ENCODE data around the gene CCL21. TPM values are rescaled to one million over a fixed set of nuclear protein-coding genes. Genes with fewer than 3 reads are reported as not detected.

CCL21 gene
- polyA plus RNA-seq, 1 donor from 2014 or later = not detected

DNA sequence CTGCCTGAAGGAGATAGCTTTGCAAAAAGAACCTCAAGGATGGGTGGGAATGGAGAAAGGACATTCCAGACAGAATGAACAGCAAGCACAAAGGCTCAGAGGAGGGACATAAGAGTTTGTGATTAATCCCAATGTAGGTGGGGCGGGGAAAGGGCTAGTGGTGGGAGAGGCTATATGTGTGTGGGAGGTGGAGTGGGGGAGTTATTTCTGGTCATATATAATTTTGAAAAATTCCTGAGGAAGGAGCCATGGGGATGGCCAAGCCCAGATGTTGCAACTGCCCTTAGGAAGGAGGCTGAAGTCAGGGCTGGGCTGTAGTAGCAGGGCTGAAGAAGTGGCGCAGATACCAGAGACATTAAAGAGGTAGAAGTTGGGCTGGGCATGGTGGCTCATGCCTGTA lies 34.1 kb downstream of the CCL21 start:
- H2AFZ ChIP-seq (ENCODE audit: low read depth, low read length) = no peak overlapping the region
- H3K9me2 ChIP-seq (ENCODE audit: insufficient read depth, low read length) = no peaks in the 10 kb centered on the region
- TF ChIP-seq POLR2AphosphoS5 (IDR thresholded peaks at IDR 0.05) (no peak), MXI1 (conservative IDR thresholded peaks at IDR 0.05; ENCODE audit: poor library complexity, severe bottlenecking) (no peak), TAF1 (IDR thresholded peaks at IDR 0.05; ENCODE audit: low read depth) (no peak), SMC3 (conservative IDR thresholded peaks at IDR 0.05; ENCODE audit: poor library complexity) (no peak), RAD21 (conservative IDR thresholded peaks at IDR 0.05) (no peak)
- TF ChIP-seq, protein P1, sequence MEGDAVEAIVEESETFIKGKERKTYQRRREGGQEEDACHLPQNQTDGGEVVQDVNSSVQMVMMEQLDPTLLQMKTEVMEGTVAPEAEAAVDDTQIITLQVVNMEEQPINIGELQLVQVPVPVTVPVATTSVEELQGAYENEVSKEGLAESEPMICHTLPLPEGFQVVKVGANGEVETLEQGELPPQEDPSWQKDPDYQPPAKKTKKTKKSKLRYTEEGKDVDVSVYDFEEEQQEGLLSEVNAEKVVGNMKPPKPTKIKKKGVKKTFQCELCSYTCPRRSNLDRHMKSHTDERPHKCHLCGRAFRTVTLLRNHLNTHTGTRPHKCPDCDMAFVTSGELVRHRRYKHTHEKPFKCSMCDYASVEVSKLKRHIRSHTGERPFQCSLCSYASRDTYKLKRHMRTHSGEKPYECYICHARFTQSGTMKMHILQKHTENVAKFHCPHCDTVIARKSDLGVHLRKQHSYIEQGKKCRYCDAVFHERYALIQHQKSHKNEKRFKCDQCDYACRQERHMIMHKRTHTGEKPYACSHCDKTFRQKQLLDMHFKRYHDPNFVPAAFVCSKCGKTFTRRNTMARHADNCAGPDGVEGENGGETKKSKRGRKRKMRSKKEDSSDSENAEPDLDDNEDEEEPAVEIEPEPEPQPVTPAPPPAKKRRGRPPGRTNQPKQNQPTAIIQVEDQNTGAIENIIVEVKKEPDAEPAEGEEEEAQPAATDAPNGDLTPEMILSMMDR (IDR thresholded peaks at IDR 0.05; ENCODE audit: poor library complexity, severe bottlenecking) = no peak
- TF ChIP-seq, protein P2, sequence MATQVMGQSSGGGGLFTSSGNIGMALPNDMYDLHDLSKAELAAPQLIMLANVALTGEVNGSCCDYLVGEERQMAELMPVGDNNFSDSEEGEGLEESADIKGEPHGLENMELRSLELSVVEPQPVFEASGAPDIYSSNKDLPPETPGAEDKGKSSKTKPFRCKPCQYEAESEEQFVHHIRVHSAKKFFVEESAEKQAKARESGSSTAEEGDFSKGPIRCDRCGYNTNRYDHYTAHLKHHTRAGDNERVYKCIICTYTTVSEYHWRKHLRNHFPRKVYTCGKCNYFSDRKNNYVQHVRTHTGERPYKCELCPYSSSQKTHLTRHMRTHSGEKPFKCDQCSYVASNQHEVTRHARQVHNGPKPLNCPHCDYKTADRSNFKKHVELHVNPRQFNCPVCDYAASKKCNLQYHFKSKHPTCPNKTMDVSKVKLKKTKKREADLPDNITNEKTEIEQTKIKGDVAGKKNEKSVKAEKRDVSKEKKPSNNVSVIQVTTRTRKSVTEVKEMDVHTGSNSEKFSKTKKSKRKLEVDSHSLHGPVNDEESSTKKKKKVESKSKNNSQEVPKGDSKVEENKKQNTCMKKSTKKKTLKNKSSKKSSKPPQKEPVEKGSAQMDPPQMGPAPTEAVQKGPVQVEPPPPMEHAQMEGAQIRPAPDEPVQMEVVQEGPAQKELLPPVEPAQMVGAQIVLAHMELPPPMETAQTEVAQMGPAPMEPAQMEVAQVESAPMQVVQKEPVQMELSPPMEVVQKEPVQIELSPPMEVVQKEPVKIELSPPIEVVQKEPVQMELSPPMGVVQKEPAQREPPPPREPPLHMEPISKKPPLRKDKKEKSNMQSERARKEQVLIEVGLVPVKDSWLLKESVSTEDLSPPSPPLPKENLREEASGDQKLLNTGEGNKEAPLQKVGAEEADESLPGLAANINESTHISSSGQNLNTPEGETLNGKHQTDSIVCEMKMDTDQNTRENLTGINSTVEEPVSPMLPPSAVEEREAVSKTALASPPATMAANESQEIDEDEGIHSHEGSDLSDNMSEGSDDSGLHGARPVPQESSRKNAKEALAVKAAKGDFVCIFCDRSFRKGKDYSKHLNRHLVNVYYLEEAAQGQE (IDR thresholded peaks at IDR 0.05; ENCODE audit: borderline replicate concordance) = no peak

DNA sequence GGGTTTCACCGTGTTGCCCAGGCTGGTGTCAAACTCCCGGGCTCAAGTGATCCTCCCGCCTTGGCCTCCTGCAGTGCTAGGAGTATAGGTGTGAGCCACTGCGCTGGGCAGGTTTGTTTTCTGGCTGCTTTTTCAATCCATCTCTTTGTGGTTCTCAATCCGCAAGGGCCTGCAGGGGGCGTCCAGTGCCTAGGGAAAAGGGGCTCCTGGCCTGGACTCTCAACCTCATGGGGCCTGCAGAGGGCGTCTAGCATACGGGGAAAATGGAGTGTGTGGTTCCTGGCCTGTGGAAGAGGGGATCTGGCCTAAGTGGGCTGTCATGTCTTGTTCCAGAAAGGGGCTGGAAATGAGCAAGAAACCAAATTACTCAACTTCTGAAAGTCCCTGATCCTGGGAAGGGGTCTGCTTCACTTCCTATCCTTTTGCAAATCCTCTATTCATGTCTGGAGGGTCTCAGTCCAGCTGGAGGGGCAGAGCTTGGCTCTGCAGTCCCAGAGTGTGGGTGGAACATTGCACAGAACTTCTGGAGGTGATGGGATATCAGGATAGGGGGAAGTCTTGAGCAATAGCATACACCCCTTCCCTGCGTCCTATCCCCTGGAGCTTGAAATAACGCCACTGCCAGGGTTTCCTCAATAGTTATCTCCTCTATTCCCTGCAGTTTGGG lies 34.8 kb downstream of the CCL21 start:
- H3K27ac ChIP-seq (ENCODE audit: low read length) = no peak overlapping the region
- no peaks in the 10 kb centered on the region for H4K20me1 ChIP-seq (ENCODE audit: insufficient read depth)
- no peaks in the 10 kb centered on the region for H3K79me2 ChIP-seq (replicated peaks; ENCODE audit: insufficient read depth, low read length)
- H3F3A ChIP-seq (ENCODE audit: insufficient read depth, low read length, poor library complexity, severe bottlenecking) = no peaks in the 10 kb centered on the region
- no peaks in the 10 kb centered on the region for H3K36me3 ChIP-seq (ENCODE audit: insufficient read depth, low read length)
- H2AFZ ChIP-seq (ENCODE audit: low read depth, low read length) = no peak overlapping the region
- H3K4me3 ChIP-seq (ENCODE audit: low read length) = no peak overlapping the region
- H3K9me2 ChIP-seq (ENCODE audit: insufficient read depth, low read length) = no peaks in the 10 kb centered on the region
- H3K27me3 ChIP-seq (ENCODE audit: insufficient read depth, low read depth, low read length) = no peaks in the 10 kb centered on the region
- no peaks in the 10 kb centered on the region for H3K9me3 ChIP-seq (ENCODE audit: low read length)
- TF ChIP-seq MXI1 (conservative IDR thresholded peaks at IDR 0.05; ENCODE audit: poor library complexity, severe bottlenecking) (no peak), TAF1 (IDR thresholded peaks at IDR 0.05; ENCODE audit: low read depth) (no peak), RAD21 (conservative IDR thresholded peaks at IDR 0.05) (no peak), SMC3 (conservative IDR thresholded peaks at IDR 0.05; ENCODE audit: poor library complexity) (no peak), POLR2AphosphoS5 (IDR thresholded peaks at IDR 0.05) (no peak)
- TF ChIP-seq, protein P2 (IDR thresholded peaks at IDR 0.05; ENCODE audit: borderline replicate concordance) = no peak
- TF ChIP-seq, protein P1 (IDR thresholded peaks at IDR 0.05; ENCODE audit: poor library complexity, severe bottlenecking) = peak; percentile 23
- H3K4me2 ChIP-seq (ENCODE audit: low read length) = no peak overlapping the region
- H3K9ac ChIP-seq (ENCODE audit: low read length) = no peak overlapping the region

More for the DNA sequence above, 34.1 kb downstream of the CCL21 start:
- Histone ChIP-seq H3F3A (ENCODE audit: insufficient read depth, low read length, poor library complexity, severe bottlenecking) (no peaks in the 10 kb centered on the region), H3K9me3 (ENCODE audit: low read length) (no peaks in the 10 kb centered on the region), H3K27ac (ENCODE audit: low read length) (no peak overlapping the region), H3K9ac (ENCODE audit: low read length) (no peak overlapping the region), H3K4me3 (ENCODE audit: low read length) (no peak overlapping the region), H3K36me3 (ENCODE audit: insufficient read depth, low read length) (no peaks in the 10 kb centered on the region), H3K4me2 (ENCODE audit: low read length) (no peak overlapping the region), H4K20me1 (ENCODE audit: insufficient read depth) (no peaks in the 10 kb centered on the region), H3K27me3 (ENCODE audit: insufficient read depth, low read depth, low read length) (no peaks in the 10 kb centered on the region), H3K79me2 (replicated peaks; ENCODE audit: insufficient read depth, low read length) (no peaks in the 10 kb centered on the region)

Data from neural cell (in vitro differentiated cells).